ENCODE data around the gene CHSY1. TPM values are rescaled to one million over a fixed set of nuclear protein-coding genes. Genes with fewer than 3 reads are reported as not detected.
A peak's percentile ranks its signal among the peaks of the same experiment; 100 is the strongest.
"Not testable (repeated sequence)": the region's sequence is repeated elsewhere in the genome, so short reads cannot be mapped to it uniquely, and the experiment has no call there.

Gene CHSY1
- total and polyA plus RNA-seq, 11 donors = 5.6 to 41.3 (median 11.1) TPM

DNA sequence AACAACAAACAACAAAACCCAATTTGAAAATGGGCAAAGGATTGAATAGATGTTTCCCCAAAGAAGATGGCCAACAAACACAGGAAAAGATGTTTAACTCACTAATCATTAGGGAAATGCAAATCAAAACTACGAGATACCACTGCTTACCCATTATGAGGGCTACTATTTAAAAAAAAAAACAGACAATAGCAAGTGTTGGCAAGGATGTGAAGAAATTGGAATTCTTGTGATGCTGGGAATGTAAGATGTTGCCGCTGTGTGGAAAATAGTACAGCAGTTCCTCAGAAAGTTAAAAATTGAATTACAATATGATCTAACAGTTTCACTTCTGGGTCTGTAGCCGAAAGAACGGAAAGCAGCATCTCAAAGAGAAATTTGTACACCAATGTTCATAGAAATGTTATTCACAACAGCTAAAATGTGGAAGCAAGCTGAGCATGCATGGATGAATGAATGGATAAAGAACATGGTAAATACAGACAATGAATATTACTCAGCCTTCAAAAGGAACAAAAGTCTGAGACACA, 121.9 kb downstream of the CHSY1 start:
- TF ChIP-seq, protein P1, sequence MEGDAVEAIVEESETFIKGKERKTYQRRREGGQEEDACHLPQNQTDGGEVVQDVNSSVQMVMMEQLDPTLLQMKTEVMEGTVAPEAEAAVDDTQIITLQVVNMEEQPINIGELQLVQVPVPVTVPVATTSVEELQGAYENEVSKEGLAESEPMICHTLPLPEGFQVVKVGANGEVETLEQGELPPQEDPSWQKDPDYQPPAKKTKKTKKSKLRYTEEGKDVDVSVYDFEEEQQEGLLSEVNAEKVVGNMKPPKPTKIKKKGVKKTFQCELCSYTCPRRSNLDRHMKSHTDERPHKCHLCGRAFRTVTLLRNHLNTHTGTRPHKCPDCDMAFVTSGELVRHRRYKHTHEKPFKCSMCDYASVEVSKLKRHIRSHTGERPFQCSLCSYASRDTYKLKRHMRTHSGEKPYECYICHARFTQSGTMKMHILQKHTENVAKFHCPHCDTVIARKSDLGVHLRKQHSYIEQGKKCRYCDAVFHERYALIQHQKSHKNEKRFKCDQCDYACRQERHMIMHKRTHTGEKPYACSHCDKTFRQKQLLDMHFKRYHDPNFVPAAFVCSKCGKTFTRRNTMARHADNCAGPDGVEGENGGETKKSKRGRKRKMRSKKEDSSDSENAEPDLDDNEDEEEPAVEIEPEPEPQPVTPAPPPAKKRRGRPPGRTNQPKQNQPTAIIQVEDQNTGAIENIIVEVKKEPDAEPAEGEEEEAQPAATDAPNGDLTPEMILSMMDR (IDR thresholded peaks at IDR 0.05) = no peak
- no peak for TF ChIP-seq POLR2A (IDR thresholded peaks at IDR 0.05)
- Histone ChIP-seq H3K27me3 (peaks cover 0 to 5% (median 0%) of the 10 kb centered on the region in 9 donors), H3K9me3 (peaks cover 0 to 13% (median 0%) of the 10 kb centered on the region in 12 donors), H3K4me1 (peaks cover 2 to 48% (median 16%) of the 10 kb centered on the region in 12 donors), H3K36me3 (no peaks in the 10 kb centered on the region), H3K27ac (peak overlapping the region in 1 of 12 donors; percentile 12), H3K4me3 (no peak overlapping the region)
- ATAC-seq (no peak), DNase-seq (no peak)
- intact Hi-C loops (cut with DNase I) = loop anchor here in 9 of 10 donors (2.0 to 10.0 kb wide), 7 partner anchors 32 to 125 kb away; partner anchors contain the start of gene CHSY1 (in 6 of the 9)
- WGBS, 4 donors = 82 to 94% (median 87%) methylated on average over 4 of the region's 4 CpGs

GRCh38 chr15:101128221-101129015, 123.4 kb downstream of the CHSY1 start:
- no peak for TF ChIP-seq POLR2A (IDR thresholded peaks at IDR 0.05)
- TF ChIP-seq, protein P1 (IDR thresholded peaks at IDR 0.05) = no peak
- Histone ChIP-seq H3K4me1 (peaks cover 2 to 61% (median 16%) of the 10 kb centered on the region in 12 donors), H3K27ac (peak overlapping the region in 11 of 12 donors; percentile 53 to 97 (median 73)), H3K36me3 (no peaks in the 10 kb centered on the region), H3K9me3 (peaks cover 0 to 11% (median 0%) of the 10 kb centered on the region in 12 donors), H3K27me3 (peaks cover 0 to 5% (median 0%) of the 10 kb centered on the region in 9 donors), H3K4me3 (no peak overlapping the region)
- intact Hi-C loops (cut with DNase I) = loop anchor here in 9 of 10 donors (2.0 to 10.0 kb wide), 7 partner anchors 34 to 126 kb away; partner anchors contain the start of gene CHSY1 (in 6 of the 9)
- DNase-seq = no peak
- peak in 1 of 4 donors; percentile 69 for ATAC-seq
- 87 to 91% (median 89%) methylated on average over 18 of the region's 18 CpGs for WGBS, 4 donors

- Histone ChIP-seq H3K27ac (peak overlapping the region; percentile 49 to 97 (median 72)), H3K36me3 (no peaks in the 10 kb centered on the region), H3K27me3 (peaks cover 0 to 3% (median 0%) of the 10 kb centered on the region in 9 donors), H3K9me3 (peaks cover 0 to 11% (median 0%) of the 10 kb centered on the region in 12 donors), H3K4me3 (peak overlapping the region in 1 of 12 donors; percentile 4), H3K4me1 (peaks cover 2 to 70% (median 16%) of the 10 kb centered on the region in 12 donors)
- intact Hi-C loops (cut with DNase I) = loop anchor here in 9 of 10 donors (2.0 to 10.0 kb wide), 7 partner anchors 35 to 127 kb away; partner anchors contain the start of gene CHSY1 (in 6 of the 9)
- DNase-seq (peak; percentile 78 to 87 (median 82)), ATAC-seq (peak; percentile 89 to 97 (median 94))
- 15 to 21% (median 20%) methylated on average over 13 of the region's 13 CpGs for WGBS, 4 donors
- TF ChIP-seq POLR2A (IDR thresholded peaks at IDR 0.05) = no peak
These were observed 124.3 kb downstream of the CHSY1 start for GRCh38 chr15:101127506-101128076.

- no peaks in the 10 kb centered on the region for H3K27me3 ChIP-seq
- H3K27ac ChIP-seq = peak overlapping the region; percentile 49 to 97 (median 72)
- H3K9me3 ChIP-seq = peaks cover 0 to 11% (median 0%) of the 10 kb centered on the region in 12 donors
- H3K4me1 ChIP-seq = peaks cover 2 to 77% (median 17%) of the 10 kb centered on the region in 12 donors
- DNase-seq = no peak
- no peak for TF ChIP-seq POLR2A (IDR thresholded peaks at IDR 0.05)
- TF ChIP-seq, protein P1 (IDR thresholded peaks at IDR 0.05) = no peak
- intact Hi-C loops (cut with DNase I) = loop anchor here in 8 of 10 donors (5.0 to 10.0 kb wide), 6 partner anchors 35 to 128 kb away; partner anchors contain the start of gene CHSY1 (in 6 of the 8)
- 78 to 82% (median 82%) methylated on average over 11 of the region's 11 CpGs for WGBS, 4 donors
- H3K36me3 ChIP-seq = no peaks in the 10 kb centered on the region
- peak in 2 of 4 donors; percentile 19 to 23 for ATAC-seq
- peak overlapping the region in 1 of 12 donors; percentile 4 for H3K4me3 ChIP-seq
These were observed 125.0 kb downstream of the CHSY1 start for GRCh38 chr15:101126618-101127505.

- intact Hi-C loops (cut with DNase I) = loop anchor here in 8 of 10 donors (5.0 to 10.0 kb wide), 6 partner anchors 36 to 129 kb away; partner anchors contain the start of gene CHSY1 (in 6 of the 8)
- Histone ChIP-seq H3K9me3 (peaks cover 0 to 11% (median 0%) of the 10 kb centered on the region in 12 donors), H3K4me1 (peaks cover 2 to 86% (median 26%) of the 10 kb centered on the region in 12 donors), H3K27ac (peak overlapping the region in 2 of 12 donors; percentile 77 to 97)
- not testable (repeated sequence) for H3K36me3 ChIP-seq, H3K27me3 ChIP-seq, ATAC-seq, DNase-seq, H3K4me3 ChIP-seq
- 92 to 95% (median 95%) methylated on average over 13 of the region's 13 CpGs for WGBS, 4 donors
These were observed 125.9 kb downstream of the CHSY1 start for GRCh38 chr15:101125881-101126428.

All from heart left ventricle (tissue), 16 donors.